ENCODE data around the gene CD74. TPM values are rescaled to one million over a fixed set of nuclear protein-coding genes. Genes with fewer than 3 reads are reported as not detected.

CD74 gene
- total and polyA plus RNA-seq, 2 of the 13 experiments (the other 11 are each of a cell fraction or from before 2014, with no cell fraction given): 34.1 to 84.4 TPM

DNA sequence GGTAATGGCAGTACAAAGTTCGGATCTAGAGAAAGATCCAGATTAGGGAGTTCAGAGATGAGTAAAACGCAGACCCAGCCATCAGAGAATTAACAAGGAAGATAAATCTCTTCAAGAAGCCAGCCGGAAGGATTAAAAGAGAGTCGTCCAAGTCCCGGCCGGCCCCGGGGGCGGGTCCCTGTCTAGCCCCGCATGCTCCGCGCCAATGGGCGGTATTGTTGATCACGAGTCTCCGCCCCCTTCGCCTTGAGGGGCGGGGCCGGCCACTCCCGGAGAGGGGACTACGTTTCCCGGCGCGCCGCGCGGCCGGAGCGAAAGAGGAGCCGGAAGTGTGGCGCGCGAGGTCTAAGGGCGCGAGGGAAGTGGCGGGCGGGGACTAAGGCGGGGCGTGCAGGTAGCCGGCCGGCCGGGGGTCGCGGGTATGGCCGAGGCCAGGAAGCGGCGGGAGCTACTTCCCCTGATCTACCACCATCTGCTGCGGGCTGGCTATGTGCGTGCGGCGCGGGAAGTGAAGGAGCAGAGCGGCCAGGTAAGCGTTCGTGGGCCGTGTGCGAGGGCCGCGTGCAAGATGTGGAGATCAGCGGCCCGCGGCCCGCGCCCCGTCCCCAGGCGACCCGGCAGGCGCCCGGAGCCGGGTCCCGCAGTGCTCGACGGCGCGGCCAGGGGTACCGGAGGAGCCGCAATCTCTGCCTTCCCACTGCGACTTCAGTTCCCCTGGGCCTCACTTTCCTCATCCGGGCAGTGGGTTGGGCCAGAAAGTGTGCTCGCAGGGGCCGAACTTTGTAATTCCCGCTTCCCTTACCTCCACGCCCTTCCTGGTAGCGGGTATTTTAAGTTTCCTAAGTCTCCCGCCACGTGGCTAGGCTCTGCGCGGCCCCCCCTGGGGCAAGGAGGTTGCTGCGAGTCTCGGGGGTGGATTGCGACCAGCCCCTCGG is 55.1 kb downstream of the CD74 start, which contains the start of gene TCOF1 (continued):
- TF ChIP-seq, protein P1, sequence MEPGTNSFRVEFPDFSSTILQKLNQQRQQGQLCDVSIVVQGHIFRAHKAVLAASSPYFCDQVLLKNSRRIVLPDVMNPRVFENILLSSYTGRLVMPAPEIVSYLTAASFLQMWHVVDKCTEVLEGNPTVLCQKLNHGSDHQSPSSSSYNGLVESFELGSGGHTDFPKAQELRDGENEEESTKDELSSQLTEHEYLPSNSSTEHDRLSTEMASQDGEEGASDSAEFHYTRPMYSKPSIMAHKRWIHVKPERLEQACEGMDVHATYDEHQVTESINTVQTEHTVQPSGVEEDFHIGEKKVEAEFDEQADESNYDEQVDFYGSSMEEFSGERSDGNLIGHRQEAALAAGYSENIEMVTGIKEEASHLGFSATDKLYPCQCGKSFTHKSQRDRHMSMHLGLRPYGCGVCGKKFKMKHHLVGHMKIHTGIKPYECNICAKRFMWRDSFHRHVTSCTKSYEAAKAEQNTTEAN (CRISPR knock-in tag; conservative IDR thresholded peaks at IDR 0.05): no peak
- TF ChIP-seq, protein P2, sequence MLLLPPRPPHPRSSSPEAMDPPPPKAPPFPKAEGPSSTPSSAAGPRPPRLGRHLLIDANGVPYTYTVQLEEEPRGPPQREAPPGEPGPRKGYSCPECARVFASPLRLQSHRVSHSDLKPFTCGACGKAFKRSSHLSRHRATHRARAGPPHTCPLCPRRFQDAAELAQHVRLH (CRISPR knock-in tag; IDR thresholded peaks at IDR 0.05; ENCODE audit: borderline replicate concordance, low read depth): no peak
- TF ChIP-seq NR3C1 (CRISPR knock-in tag; IDR thresholded peaks at IDR 0.05): no peak
- TF ChIP-seq, protein P3, sequence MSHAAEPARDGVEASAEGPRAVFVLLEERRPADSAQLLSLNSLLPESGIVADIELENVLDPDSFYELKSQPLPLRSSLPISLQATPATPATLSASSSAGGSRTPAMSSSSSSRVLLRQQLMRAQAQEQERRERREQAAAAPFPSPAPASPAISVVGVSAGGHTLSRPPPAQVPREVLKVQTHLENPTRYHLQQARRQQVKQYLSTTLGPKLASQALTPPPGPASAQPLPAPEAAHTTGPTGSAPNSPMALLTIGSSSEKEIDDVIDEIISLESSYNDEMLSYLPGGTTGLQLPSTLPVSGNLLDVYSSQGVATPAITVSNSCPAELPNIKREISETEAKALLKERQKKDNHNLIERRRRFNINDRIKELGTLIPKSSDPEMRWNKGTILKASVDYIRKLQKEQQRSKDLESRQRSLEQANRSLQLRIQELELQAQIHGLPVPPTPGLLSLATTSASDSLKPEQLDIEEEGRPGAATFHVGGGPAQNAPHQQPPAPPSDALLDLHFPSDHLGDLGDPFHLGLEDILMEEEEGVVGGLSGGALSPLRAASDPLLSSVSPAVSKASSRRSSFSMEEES (CRISPR knock-in tag; IDR thresholded peaks at IDR 0.05): peak; percentile 43; the same call in 1 of the 2 replicates
- TF ChIP-seq, protein P4, sequence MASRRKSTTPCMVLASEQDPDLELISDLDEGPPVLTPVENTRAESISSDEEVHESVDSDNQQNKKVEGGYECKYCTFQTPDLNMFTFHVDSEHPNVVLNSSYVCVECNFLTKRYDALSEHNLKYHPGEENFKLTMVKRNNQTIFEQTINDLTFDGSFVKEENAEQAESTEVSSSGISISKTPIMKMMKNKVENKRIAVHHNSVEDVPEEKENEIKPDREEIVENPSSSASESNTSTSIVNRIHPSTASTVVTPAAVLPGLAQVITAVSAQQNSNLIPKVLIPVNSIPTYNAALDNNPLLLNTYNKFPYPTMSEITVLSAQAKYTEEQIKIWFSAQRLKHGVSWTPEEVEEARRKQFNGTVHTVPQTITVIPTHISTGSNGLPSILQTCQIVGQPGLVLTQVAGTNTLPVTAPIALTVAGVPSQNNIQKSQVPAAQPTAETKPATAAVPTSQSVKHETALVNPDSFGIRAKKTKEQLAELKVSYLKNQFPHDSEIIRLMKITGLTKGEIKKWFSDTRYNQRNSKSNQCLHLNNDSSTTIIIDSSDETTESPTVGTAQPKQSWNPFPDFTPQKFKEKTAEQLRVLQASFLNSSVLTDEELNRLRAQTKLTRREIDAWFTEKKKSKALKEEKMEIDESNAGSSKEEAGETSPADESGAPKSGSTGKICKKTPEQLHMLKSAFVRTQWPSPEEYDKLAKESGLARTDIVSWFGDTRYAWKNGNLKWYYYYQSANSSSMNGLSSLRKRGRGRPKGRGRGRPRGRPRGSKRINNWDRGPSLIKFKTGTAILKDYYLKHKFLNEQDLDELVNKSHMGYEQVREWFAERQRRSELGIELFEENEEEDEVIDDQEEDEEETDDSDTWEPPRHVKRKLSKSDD (CRISPR knock-in tag; IDR thresholded peaks at IDR 0.05; ENCODE audit: low read depth): no peak
- TF ChIP-seq, protein P5, sequence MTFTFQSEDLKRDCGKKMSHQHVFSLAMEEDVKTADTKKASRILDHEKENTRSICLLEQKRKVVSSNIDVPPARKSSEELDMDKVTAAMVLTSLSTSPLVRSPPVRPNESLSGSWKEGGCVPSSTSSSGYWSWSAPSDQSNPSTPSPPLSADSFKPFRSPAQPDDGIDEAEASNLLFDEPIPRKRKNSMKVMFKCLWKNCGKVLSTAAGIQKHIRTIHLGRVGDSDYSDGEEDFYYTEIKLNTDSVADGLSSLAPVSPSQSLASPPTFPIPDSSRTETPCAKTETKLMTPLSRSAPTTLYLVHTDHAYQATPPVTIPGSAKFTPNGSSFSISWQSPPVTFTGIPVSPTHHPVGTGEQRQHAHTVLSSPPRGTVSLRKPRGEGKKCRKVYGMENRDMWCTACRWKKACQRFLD (CRISPR knock-in tag; IDR thresholded peaks at IDR 0.05; ENCODE audit: borderline replicate concordance): no peak
- peak; percentile 85 for TF ChIP-seq SP4 (CRISPR knock-in tag; IDR thresholded peaks at IDR 0.05)
- TF ChIP-seq, protein P6, sequence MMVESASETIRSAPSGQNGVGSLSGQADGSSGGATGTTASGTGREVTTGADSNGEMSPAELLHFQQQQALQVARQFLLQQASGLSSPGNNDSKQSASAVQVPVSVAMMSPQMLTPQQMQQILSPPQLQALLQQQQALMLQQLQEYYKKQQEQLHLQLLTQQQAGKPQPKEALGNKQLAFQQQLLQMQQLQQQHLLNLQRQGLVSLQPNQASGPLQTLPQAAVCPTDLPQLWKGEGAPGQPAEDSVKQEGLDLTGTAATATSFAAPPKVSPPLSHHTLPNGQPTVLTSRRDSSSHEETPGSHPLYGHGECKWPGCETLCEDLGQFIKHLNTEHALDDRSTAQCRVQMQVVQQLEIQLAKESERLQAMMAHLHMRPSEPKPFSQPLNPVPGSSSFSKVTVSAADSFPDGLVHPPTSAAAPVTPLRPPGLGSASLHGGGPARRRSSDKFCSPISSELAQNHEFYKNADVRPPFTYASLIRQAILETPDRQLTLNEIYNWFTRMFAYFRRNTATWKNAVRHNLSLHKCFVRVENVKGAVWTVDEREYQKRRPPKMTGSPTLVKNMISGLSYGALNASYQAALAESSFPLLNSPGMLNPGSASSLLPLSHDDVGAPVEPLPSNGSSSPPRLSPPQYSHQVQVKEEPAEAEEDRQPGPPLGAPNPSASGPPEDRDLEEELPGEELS (CRISPR knock-in tag; IDR thresholded peaks at IDR 0.05): no peak
- no peak for TF ChIP-seq ZNF20 (CRISPR knock-in tag; IDR thresholded peaks at IDR 0.05)
- TF ChIP-seq SP140L (CRISPR knock-in tag; IDR thresholded peaks at IDR 0.05; ENCODE audit: borderline replicate concordance): no peak
- TF ChIP-seq HOXA9 (CRISPR knock-in tag; IDR thresholded peaks at IDR 0.05; ENCODE audit: borderline replicate concordance): 0 out of 2 replicates have a peak, but pooled peaks have one; percentile 25
- TF ChIP-seq FOXP1 (IDR thresholded peaks at IDR 0.05): no peak
- TF ChIP-seq FOXP1 (CRISPR knock-in tag; IDR thresholded peaks at IDR 0.05): no peak
- no peak for TF ChIP-seq MIXL1 (CRISPR knock-in tag; IDR thresholded peaks at IDR 0.05)
- TF ChIP-seq ZSCAN29 (CRISPR knock-in tag; conservative IDR thresholded peaks at IDR 0.05): no peak
- TF ChIP-seq, protein P7, sequence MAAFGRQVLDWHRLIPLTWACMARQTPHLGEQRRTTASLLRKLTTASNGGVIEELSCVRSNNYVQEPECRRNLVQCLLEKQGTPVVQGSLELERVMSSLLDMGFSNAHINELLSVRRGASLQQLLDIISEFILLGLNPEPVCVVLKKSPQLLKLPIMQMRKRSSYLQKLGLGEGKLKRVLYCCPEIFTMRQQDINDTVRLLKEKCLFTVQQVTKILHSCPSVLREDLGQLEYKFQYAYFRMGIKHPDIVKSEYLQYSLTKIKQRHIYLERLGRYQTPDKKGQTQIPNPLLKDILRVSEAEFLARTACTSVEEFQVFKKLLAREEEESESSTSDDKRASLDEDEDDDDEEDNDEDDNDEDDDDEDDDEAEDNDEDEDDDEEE (CRISPR knock-in tag; IDR thresholded peaks at IDR 0.05): peak; percentile 90

Data from HepG2 (cell line).